ENCODE measurements around the gene DDX4.

DNA sequence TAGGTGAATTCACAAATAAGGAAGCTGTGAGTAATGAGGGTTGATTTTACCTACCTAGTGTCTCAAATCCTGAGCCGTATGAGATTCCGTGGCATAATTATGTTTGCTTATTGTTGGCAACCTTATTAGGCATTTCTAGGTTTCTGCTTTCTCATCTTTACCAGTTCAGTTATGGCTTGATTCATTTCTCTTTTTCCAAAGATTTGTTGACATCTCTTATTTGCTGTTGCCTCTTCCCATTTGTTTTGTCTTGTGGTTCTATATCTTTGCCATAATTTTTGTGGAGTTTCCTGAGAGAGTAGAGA lies 113.8 kb downstream of the DDX4 start:
- TF ChIP-seq CTCF (IDR thresholded peaks at IDR 0.05) (no peak), POLR2A (IDR thresholded peaks at IDR 0.05) (no peak)

Data from lower leg skin (tissue), 3 donors.